DMS153 treated with DMSO at 0.1 percent for 48 hours (cell line): ENCODE data around the gene MYCN.
"Not testable (repeated sequence)": the region's sequence is repeated elsewhere in the genome, so short reads cannot be mapped to it uniquely, and the experiment has no call there.

Experiments
- DNase-seq: peaks from one replicate; lab custom pipeline; 2025; ENCODE audit not compliant: unreplicated experiment; lab: John Stamatoyannopoulos, UW

The MYCN gene

GRCh38 chr2:15942711-15943345, 2.5 kb downstream of the MYCN start:
- DNase-seq = no peak

GRCh38 chr2:15943378-15944280, 3.3 kb downstream of the MYCN start:
- DNase-seq = no peak

GRCh38 chr2:15944325-15945017, 4.1 kb downstream of the MYCN start:
- no peak for DNase-seq

- no peak for DNase-seq
Observed at GRCh38 chr2:15945909-15946705, 5.8 kb downstream of the MYCN start.

- DNase-seq = no peak
Observed at GRCh38 chr2:15946983-15947382, 6.6 kb downstream of the MYCN start.

GRCh38 chr2:15947431-15947830, 7.1 kb downstream of the MYCN start:
- no peak for DNase-seq

- no peak for DNase-seq
Observed at GRCh38 chr2:15948704-15948957, 8.3 kb downstream of the MYCN start.

GRCh38 chr2:15949126-15949525, 8.8 kb downstream of the MYCN start:
- no peak for DNase-seq

- no peak for DNase-seq
Observed at GRCh38 chr2:15949551-15949950, 9.2 kb downstream of the MYCN start.

- no peak for DNase-seq
Observed at GRCh38 chr2:15950088-15950952, 10.0 kb downstream of the MYCN start.

GRCh38 chr2:15951936-15952335, 11.6 kb downstream of the MYCN start:
- not testable (repeated sequence) for DNase-seq

GRCh38 chr2:15952451-15953146, 12.2 kb downstream of the MYCN start:
- DNase-seq = no peak

GRCh38 chr2:15953147-15953630, 12.8 kb downstream of the MYCN start:
- no peak for DNase-seq

- no peak for DNase-seq
Observed at GRCh38 chr2:15953891-15954680, 13.7 kb downstream of the MYCN start.

GRCh38 chr2:15954761-15955160, 14.4 kb downstream of the MYCN start:
- no peak for DNase-seq

GRCh38 chr2:15955232-15955988, 15.1 kb downstream of the MYCN start:
- DNase-seq = no peak

- DNase-seq = no peak
Observed at GRCh38 chr2:15956230-15956629, 15.9 kb downstream of the MYCN start.
